K562 treated with DMSO at 1 percent for 48 hours (cell line): ENCODE measurements around the gene ELMO1. TPM values are rescaled to one million over a fixed set of nuclear protein-coding genes. Genes with fewer than 3 reads are reported as not detected.

Source experiments
- total RNA-seq: library from RNA; unstranded; fragments of 300-600 nt; gene quantifications from 2 replicates; pipeline ENCODE4 v1.2.3, GENCODE V29; 2022; ENCODE audit warnings: low replicate concordance; ENCODE audit errors: extremely low read depth

ELMO1 gene, protein sequence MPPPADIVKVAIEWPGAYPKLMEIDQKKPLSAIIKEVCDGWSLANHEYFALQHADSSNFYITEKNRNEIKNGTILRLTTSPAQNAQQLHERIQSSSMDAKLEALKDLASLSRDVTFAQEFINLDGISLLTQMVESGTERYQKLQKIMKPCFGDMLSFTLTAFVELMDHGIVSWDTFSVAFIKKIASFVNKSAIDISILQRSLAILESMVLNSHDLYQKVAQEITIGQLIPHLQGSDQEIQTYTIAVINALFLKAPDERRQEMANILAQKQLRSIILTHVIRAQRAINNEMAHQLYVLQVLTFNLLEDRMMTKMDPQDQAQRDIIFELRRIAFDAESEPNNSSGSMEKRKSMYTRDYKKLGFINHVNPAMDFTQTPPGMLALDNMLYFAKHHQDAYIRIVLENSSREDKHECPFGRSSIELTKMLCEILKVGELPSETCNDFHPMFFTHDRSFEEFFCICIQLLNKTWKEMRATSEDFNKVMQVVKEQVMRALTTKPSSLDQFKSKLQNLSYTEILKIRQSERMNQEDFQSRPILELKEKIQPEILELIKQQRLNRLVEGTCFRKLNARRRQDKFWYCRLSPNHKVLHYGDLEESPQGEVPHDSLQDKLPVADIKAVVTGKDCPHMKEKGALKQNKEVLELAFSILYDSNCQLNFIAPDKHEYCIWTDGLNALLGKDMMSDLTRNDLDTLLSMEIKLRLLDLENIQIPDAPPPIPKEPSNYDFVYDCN
- total RNA-seq: not detected in 2 replicates

DNA sequence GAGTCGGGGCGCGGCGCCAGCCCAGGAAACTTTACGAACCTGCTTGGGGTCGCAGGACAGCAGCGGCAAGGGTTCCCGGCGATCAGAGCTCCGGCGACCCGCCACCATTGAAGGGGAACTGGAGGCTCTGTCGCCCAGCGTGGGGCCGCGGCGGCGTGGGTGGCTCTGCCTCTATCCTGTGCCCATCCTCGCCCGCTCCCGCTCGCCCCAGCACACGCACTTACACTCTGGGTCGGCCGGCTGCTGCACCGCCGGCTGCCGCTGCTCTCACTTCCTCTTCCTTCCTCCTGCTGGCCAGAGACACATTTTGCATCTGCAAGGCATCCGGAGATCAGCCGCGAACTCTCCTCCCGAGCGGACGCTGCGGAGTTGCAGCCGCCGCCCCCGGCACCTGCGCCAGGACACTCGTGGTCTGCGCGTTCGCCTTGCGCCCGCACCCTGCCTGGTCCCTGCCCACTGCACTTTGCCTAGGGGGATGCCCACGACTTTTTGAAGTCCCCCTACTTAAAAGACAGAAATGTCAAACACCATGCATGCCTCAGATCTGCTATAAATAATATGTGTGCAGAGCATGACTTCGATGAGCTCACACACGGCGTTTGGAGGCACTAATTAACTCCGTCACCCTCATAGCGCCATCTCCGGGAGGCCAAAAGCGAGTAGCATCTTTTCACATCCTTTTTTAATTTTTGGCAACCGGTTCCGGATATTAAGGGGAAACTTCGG, at the start of gene ELMO1:
TSS of gene ELMO1 (minus strand) at position 229 of the 726 bp plus-strand sequence. CDS start 106,174 bp downstream, outside the sequence.

Other genes starting within 250 kb of the ELMO1 start
- gene GPR141, start 234.9 kb upstream of the ELMO1 start, total RNA-seq: not detected in 2 replicates